K562 (cell line): Measurements from ENCODE around the gene MAP1LC3B. TPM values are rescaled to one million over a fixed set of nuclear protein-coding genes. Genes with fewer than 3 reads are reported as not detected.

ENCODE experiments used
- ATAC-seq: fragments of 200-7000 bp; cut with Tn5 transposase; 3 replicates; pipeline ENCODE4 v1.9.1; 2020; ENCODE audit warnings: moderate library complexity
- BruUV-seq: library from RNA; stranded (reverse); fragments of 400-500 nt; replicated peaks from 2 replicates; lab custom pipeline; 2021; lab: Mats Ljungman, UMichigan
- CTCF ChIA-PET: fragments of 300-600 bp; formaldehyde crosslinking; extraction: SDS; loops from one replicate; lab custom pipeline; 2021; ENCODE audit warnings: low intra/inter-chr PET ratio; lab: Yijun Ruan, JAX
- POLR2A ChIA-PET: fragments of 300-600, 350-650 bp; sonication (Branson Sonifier 250); formaldehyde crosslinking; extraction: SDS; loops from one replicate; lab custom pipeline; 2021; ENCODE audit warnings: antibody characterized with exemption, inconsistent platforms; lab: Yijun Ruan, JAX
- DNase-seq, 4 experiments: peaks; one replicate each; pipeline versions ENCODE4 v3.0.0 to v3.0.0-alpha.2; 2011 to 2018; ENCODE audit warnings: low spot score in 3 of 4, mixed read lengths in 3 of 4; ENCODE audit errors: extremely low read depth in 1 of 4
- FAIRE-seq: peaks from 2 replicates; lab custom pipeline; 2011; peaks lifted over from hg19 to GRCh38; lab: Jason Lieb, UNC
- H2AFZ ChIP-seq: 2 replicates; pipeline ENCODE4 v1.6.0; 2011; ENCODE audit warnings: low read depth, low read length, control low read depth, inconsistent platforms
- H3K27ac ChIP-seq: fragments of 200-600 bp; 3 replicates; pipeline ENCODE4 v1.8.0; 2011; ENCODE audit warnings: low read depth, mild to moderate bottlenecking, control low read depth, inconsistent platforms, low read length, moderate library complexity, mixed read lengths; ENCODE audit errors: extremely low read depth
- H3K27me3 ChIP-seq, 2 experiments: fragments of 300-600 bp in 1 of 2; 2 replicates in 1 of 2; 3 replicates in 1 of 2; pipeline versions ENCODE4 v1.6.0 to v1.8.0; 2011; ENCODE audit warnings: inconsistent platforms in 2 of 2, low read length in 2 of 2, mild to moderate bottlenecking in 1 of 2, mixed read lengths in 1 of 2, moderate library complexity in 1 of 2; ENCODE audit not compliant: control insufficient read depth in 2 of 2, insufficient read depth in 2 of 2
- H3K36me3 ChIP-seq: fragments of 300-600 bp; 3 replicates; pipeline ENCODE4 v1.8.0; 2011; ENCODE audit warnings: mild to moderate bottlenecking, low read length, inconsistent platforms; ENCODE audit not compliant: control insufficient read depth, insufficient read depth
- H3K4me1 ChIP-seq, 2 experiments: fragments of 200-600 bp in 1 of 2; replicated peaks in 1 of 2; 2 replicates in 1 of 2; 3 replicates in 1 of 2; pipeline versions ENCODE4 v1.5.1 to v1.8.0; 2011; ENCODE audit warnings: inconsistent platforms in 2 of 2, low read length in 2 of 2, mild to moderate bottlenecking in 1 of 2, mixed read lengths in 1 of 2, moderate library complexity in 1 of 2; ENCODE audit not compliant: control insufficient read depth in 2 of 2, insufficient read depth in 2 of 2
- H3K4me2 ChIP-seq: 2 replicates; pipeline ENCODE4 v1.6.1; 2011; ENCODE audit warnings: low read length, control low read depth, inconsistent platforms, mixed read lengths; ENCODE audit not compliant: insufficient read depth
- H3K4me3 ChIP-seq: fragments of 200-600 bp; sonication (generic), shearing (Covaris generic); 2 replicates; pipeline ENCODE4 v1.5.1; 2016; ENCODE audit warnings: control low read depth, inconsistent platforms
- H3K79me2 ChIP-seq: fragments of 200-600 bp; 3 replicates; pipeline ENCODE4 v1.8.0; 2011; ENCODE audit warnings: low read length, inconsistent platforms; ENCODE audit not compliant: control insufficient read depth, insufficient read depth
- H3K9ac ChIP-seq, 2 experiments: 2 replicates each; pipeline versions ENCODE4 v1.6.0 to v1.6.1; 2011; ENCODE audit warnings: low read depth in 2 of 2, low read length in 2 of 2, control low read depth in 1 of 2, inconsistent platforms in 1 of 2, mild to moderate bottlenecking in 1 of 2, mixed read lengths in 1 of 2; ENCODE audit not compliant: insufficient read depth in 1 of 2
- H3K9me1 ChIP-seq: one replicate; pipeline ENCODE4 v1.6.0; 2011; ENCODE audit warnings: inconsistent platforms, mild to moderate bottlenecking, low read length, moderate library complexity; ENCODE audit not compliant: control insufficient read depth, insufficient read depth
- H3K9me3 ChIP-seq: replicated peaks from 2 replicates; pipeline ENCODE4 v1.5.1; 2011; ENCODE audit warnings: low read depth, low read length, inconsistent platforms; ENCODE audit not compliant: control insufficient read depth, insufficient read depth
- H4K20me1 ChIP-seq: replicated peaks from 2 replicates; pipeline ENCODE4 v1.6.1; 2011; ENCODE audit warnings: low read length, inconsistent platforms, mixed read lengths; ENCODE audit not compliant: control insufficient read depth, insufficient read depth
- RBFOX2 ChIP-seq: fragments of 200-400 bp; formaldehyde crosslinking; IDR thresholded peaks from 2 replicates; pipeline ENCODE4 v1.6.1; 2017; ENCODE audit warnings: low read depth, mild to moderate bottlenecking, low read length, moderate library complexity
- SP1 ChIP-seq: sonication (generic); formaldehyde crosslinking; IDR thresholded peaks from 2 replicates; pipeline ENCODE4 v1.8.1; 2022; ENCODE audit warnings: mild to moderate bottlenecking, missing genetic modification reagents
- ZNF408 ChIP-seq: fragments of 250-450 bp; sonication (Bioruptor Pico); IDR thresholded peaks from 2 replicates; pipeline ENCODE4 v1.4.0; 2020; ENCODE audit warnings: low read depth, mild to moderate bottlenecking, moderate library complexity
- WGBS: fragments of 100-300 bp; shearing (Covaris generic); methylation state at CpG from one replicate; pipeline ENCODE4 v1.1.6; 2016; ENCODE audit warnings: low coverage, mixed read lengths; ENCODE audit not compliant: insufficient coverage; ENCODE audit errors: missing lambda C conversion rate; 5-methylcytosine and 5-hydroxymethylcytosine counted together
- in situ Hi-C: fragments of 300-500 bp; cut with MboI; formaldehyde crosslinking; loops from 4 replicates; pipeline ENCODE4 v1.15.0; 2018; ENCODE audit warnings: inconsistent platforms, mixed read lengths
- intact Hi-C: fragments of 100-400 bp; cut with micrococcal nuclease; formaldehyde crosslinking; loops from 2 replicates; pipeline ENCODE4 v1.14.2; 2022
- polyA plus RNA-seq, 8 experiments: library from polyadenylated mRNA; depleted of rRNA in 4 of 8; stranded (reverse) in 5 of 8; unstranded in 3 of 8; fragments of >200 nt; fragmentation: Nextera tagmentation in 2 of 8; fragmentation: Illumina TruSeq in 1 of 8; extraction: Ambion mirVana in 2 of 8; extraction: Trizol in 1 of 8; gene quantifications; 2 replicates each; pipeline versions ENCODE4 v1.2.1 to v1.2.3, GENCODE V29; 2011 to 2014; ENCODE audit warnings: inconsistent platforms in 1 of 8, missing spikeins in 1 of 8
- total RNA-seq, 7 experiments: library from RNA; depleted of rRNA in 6 of 7; stranded (reverse); fragments of >200 nt in 6 of 7; fragmentation: Illumina TruSeq in 2 of 7; extraction: Trizol in 2 of 7; gene quantifications; 2 replicates each; pipeline versions ENCODE4 v1.2.1 to v1.2.3, GENCODE V29; 2011 to 2021; ENCODE audit warnings: low replicate concordance in 1 of 7
- TF ChIP-seq, protein P1 (sequence below): sonication (generic); formaldehyde crosslinking; IDR thresholded peaks from 2 replicates; pipeline ENCODE4 v1.8.0; 2023; ENCODE audit warnings: mild to moderate bottlenecking, missing genetic modification reagents

MAP1LC3B gene
- total and polyA plus RNA-seq, 9 of the 15 experiments (the other 6 are each of a cell fraction or from before 2014, with no cell fraction given), result 16.0 to 81.5 (median 36.7) TPM

DNA sequence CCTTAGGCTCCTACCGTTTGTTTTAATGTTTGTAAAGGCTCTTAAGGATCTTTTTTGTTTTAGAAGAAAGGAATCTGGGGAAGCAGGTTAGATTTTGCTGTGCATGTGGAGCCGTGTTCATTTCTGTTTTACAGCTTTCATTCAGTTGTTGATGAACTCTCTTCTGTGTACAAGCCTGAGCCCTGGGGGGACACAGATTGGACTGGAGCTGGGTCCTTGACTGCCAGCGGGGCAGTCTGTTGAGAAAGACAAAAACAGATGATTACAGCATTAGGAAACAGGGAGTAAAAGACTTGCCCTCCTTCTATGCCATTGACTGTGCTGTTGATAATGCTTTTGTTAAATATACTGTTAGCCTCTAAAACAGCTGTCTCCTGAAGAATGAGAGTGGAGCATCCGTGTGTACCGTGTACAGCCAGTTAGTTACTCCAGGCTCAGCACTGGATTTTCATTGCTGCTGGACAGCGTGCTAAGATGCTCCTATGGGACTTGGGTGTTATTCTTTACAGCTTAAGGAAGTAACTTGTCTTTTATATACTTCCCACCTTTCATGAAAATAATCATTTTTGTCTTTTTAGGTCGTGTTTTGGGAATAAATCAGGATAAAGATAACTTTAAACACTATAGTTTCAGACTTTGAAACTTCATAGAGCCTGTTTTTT lies 3.2 kb downstream of the MAP1LC3B start:
- Histone ChIP-seq H3K4me3 (no peak overlapping the region), H3K9me1 (peaks cover 3% of the 10 kb centered on the region), H3K9ac (no peak overlapping the region), H3K79me2 (peaks cover 73% of the 10 kb centered on the region)
- ChIA-PET POLR2A (interaction anchor here (0.8 to 6.0 kb wide), 14 partner anchors 8 to 241 kb away, joined by 3 to 51 read pairs (median 6); partner anchors contain the start of gene FBXO31), CTCF (interaction anchor here (0.6 kb wide), 1 partner anchor 57 kb away, joined by 3 read pairs; no protein-coding TSS in a partner anchor)
- ATAC-seq (no peak), FAIRE-seq (no peak)
- intact Hi-C loops, result no loop called here
- peak; percentile 38; the same call in 1 of the 2 replicates for TF ChIP-seq RBFOX2
- TF ChIP-seq SP1 (CRISPR knock-in tag), result peak; percentile 57; the same call in 1 of the 2 replicates
- TF ChIP-seq, protein P1, sequence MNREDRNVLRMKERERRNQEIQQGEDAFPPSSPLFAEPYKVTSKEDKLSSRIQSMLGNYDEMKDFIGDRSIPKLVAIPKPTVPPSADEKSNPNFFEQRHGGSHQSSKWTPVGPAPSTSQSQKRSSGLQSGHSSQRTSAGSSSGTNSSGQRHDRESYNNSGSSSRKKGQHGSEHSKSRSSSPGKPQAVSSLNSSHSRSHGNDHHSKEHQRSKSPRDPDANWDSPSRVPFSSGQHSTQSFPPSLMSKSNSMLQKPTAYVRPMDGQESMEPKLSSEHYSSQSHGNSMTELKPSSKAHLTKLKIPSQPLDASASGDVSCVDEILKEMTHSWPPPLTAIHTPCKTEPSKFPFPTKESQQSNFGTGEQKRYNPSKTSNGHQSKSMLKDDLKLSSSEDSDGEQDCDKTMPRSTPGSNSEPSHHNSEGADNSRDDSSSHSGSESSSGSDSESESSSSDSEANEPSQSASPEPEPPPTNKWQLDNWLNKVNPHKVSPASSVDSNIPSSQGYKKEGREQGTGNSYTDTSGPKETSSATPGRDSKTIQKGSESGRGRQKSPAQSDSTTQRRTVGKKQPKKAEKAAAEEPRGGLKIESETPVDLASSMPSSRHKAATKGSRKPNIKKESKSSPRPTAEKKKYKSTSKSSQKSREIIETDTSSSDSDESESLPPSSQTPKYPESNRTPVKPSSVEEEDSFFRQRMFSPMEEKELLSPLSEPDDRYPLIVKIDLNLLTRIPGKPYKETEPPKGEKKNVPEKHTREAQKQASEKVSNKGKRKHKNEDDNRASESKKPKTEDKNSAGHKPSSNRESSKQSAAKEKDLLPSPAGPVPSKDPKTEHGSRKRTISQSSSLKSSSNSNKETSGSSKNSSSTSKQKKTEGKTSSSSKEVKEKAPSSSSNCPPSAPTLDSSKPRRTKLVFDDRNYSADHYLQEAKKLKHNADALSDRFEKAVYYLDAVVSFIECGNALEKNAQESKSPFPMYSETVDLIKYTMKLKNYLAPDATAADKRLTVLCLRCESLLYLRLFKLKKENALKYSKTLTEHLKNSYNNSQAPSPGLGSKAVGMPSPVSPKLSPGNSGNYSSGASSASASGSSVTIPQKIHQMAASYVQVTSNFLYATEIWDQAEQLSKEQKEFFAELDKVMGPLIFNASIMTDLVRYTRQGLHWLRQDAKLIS, result 0 out of 2 replicates have a peak, but pooled peaks have one; percentile 50
- TF ChIP-seq ZNF408, result no peak
- TF ChIP-seq, all 486 proteins: peak for 3
- Histone ChIP-seq H2AFZ (no peak overlapping the region), H4K20me1 (peaks cover 40% of the 10 kb centered on the region), H3K27ac (no peak overlapping the region), H3K4me2 (no peak overlapping the region), H3K27me3 (no peaks in the 10 kb centered on the region), H3K9me3 (no peaks in the 10 kb centered on the region), H3K4me1 (peaks cover 10 to 22% of the 10 kb centered on the region in 2 experiments), H3K36me3 (peaks cover 34% of the 10 kb centered on the region)
- DNase-seq, result no peak
- WGBS, result 67% methylated on average over 7 of the region's 7 CpGs
- BruUV-seq, result no TSS peak
- in situ Hi-C loops, result no loop called here
